NCI-H524 (cell line): ENCODE measurements around the gene DCXR.

Experiments used
- DNase-seq, 2 experiments: peaks; one replicate each; lab custom pipeline; 2025; lab: John Stamatoyannopoulos, UW

The DCXR gene

GRCh38 chr17:81996757-81997441 lies 40.6 kb downstream of the DCXR start:
- no peak for DNase-seq

DNA sequence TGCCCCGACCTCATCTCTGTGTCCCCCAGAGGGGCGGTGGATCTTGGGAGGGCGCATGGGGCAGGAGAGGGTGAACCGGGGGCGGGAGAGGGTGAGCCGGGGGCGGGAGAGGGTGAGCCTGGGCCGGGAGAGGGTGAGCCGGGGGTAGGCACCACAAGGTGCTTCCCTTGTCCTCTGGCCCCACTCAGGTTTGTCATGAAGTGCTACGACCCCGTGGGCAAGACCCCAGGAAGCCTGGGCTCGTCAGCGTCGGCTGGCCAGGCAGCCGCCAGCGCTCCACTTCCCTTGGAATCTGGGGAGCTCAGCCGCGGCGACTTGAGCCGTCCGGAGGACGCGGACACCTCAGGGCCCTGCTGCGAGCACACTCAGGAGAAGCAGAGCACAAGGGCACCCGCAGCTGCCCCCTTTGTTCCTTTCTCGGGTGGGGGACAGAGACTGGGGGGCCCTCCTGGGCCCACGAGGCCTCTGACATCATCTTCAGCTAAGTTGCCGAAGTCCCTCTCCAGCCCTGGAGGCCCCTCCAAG lies 41.2 kb downstream of the DCXR start:
- no peak for DNase-seq

GRCh38 chr17:81995463-81996231 lies 41.9 kb downstream of the DCXR start:
- DNase-seq: no peak

DNA sequence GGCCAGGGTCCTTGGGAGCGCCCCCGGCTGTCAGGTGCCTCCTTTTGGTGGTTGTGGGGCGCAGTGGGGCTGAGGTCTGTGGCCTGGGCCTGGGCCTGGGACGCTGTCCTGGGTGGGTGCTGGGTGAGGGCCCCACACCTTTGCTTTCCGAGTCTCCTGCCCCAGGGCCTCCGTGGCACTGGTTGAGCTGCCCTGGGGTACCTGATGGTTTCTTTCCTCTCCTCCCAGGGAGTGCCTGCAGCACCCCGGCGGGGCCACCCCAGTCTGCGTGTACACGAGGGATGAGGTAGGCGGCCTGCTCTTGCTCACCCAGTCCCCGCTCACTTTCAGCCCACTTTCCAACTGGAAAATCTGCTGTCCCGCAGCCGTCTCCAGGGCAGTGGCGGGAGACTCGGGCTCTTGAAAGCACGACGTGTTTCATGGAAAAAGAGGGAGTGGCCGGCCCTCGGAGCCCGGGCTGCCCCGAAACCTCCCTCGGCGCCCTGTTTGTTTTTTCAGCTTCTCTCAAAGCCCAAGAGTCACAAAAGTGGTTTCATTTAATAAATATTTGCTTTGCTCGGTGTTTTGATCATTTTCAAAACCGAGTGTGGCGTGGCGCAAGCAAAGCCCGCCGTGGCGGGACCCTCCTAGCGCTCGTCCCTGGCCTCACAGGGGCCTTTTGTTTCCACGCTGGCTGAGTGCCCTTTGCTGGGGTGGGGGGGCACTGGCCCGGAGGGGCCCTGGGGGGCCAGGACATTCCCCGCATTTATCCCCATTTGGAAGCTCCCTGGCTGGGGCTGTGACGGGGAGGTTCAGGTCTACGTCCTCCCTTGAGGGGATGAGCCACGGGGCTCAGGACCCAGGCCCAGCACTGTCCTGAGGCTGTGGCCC lies 42.7 kb downstream of the DCXR start:
- DNase-seq: no peak

GRCh38 chr17:81993729-81994592 lies 43.5 kb downstream of the DCXR start:
- DNase-seq: no peak

- no peak for DNase-seq
Measured at GRCh38 chr17:81992306-81993102, 45.0 kb downstream of the DCXR start.

DNA sequence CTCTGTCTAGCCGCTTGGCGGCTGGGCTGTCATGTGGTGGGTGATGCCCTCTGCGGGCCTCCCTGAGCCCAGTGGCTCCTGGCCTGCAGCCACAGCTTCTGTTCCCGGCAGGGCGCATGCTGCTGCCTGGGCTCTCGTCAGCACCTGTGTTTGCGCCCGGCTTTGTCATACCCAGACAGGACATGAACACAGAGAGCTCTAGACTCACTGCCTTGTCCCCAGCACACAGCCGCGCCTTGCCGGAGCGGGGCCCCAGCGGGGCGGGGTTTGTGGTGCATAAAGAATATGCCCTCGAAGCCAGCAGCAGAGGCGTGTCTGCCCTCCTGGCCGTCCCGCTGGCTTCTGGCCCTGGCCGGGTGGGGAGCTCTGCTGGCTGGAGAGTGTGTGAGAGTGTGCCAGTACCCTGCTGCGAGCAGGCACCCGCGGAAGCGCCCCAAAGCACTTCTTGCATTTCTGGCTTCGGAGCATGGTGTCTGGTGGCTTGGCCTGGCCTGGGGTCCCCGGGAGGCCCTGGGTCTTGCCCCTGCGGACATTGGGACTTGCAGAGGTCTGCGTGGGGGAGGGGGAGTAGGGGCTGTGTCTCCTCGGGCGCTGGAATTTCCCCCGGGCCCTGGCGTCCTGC lies 45.7 kb downstream of the DCXR start:
- DNase-seq: no peak

- DNase-seq: no peak
Measured at GRCh38 chr17:81990836-81991683, 46.4 kb downstream of the DCXR start.

- no peak for DNase-seq
Measured at GRCh38 chr17:81987161-81987770, 50.2 kb downstream of the DCXR start.

DNA sequence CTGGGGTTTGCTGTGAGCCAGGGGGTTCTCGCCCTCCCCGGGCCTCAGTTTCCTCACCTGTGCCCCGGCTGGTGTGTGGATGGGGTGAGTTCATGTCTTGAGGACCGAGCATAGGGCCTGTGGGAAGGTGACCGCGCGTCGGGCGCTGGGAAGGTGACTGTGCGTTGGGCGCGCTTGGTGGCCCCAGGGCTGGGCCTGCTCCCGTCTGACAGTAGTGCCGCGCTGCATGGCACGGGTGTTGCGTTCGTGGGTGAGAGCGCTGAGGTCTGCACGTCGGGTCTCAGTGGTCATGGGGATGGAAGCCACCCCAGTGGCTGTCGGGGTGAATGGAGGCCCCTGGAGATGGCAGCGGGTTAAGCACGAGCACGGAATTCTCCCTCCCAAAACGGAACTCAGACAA lies 50.9 kb downstream of the DCXR start:
- DNase-seq: no peak
